ENCODE data around the gene DNAI2. TPM values are rescaled to one million over a fixed set of nuclear protein-coding genes. Genes with fewer than 3 reads are reported as not detected.

The DNAI2 gene
- total RNA-seq, 6 donors from 2014 or later = 0.29 to 16.1 (median 3.7) TPM

- WGBS, 2 donors = 49 to 59% methylated on average over 13 to 14 of the region's 14 CpGs
- H3K9me3 ChIP-seq = no peaks in the 10 kb centered on the region
- peaks cover 0 to 16% (median 5%) of the 10 kb centered on the region in 4 donors for H3K27me3 ChIP-seq
- H3K4me1 ChIP-seq = peaks cover 0 to 7% (median 0%) of the 10 kb centered on the region in 4 donors
- no peak for DNase-seq
- no peaks in the 10 kb centered on the region for H3K36me3 ChIP-seq
- no peak for TF ChIP-seq EP300 (IDR thresholded peaks at IDR 0.05)
- no peak for TF ChIP-seq POLR2AphosphoS5 (IDR thresholded peaks at IDR 0.05)
- no peak for TF ChIP-seq POLR2A (IDR thresholded peaks at IDR 0.05)
- TF ChIP-seq CTCF (IDR thresholded peaks at IDR 0.05) = no peak
- no peak overlapping the region for H3K27ac ChIP-seq
- H3K4me3 ChIP-seq = no peak overlapping the region
- no peak for ATAC-seq (ENCODE audit: low FRiP score in 2 of 2)
Observed at GRCh38 chr17:74362810-74363498, 88.9 kb downstream of the DNAI2 start.

Other genes starting within 250 kb of the DNAI2 start
- 100 to 1,000 TPM; 334 to 709 (median 485) TPM for gene RPL38, start 70.6 kb upstream of the DNAI2 start, total RNA-seq
- 10 to 100 TPM in 1 of 6 donors, 1 to 10 TPM in 5; 2.4 to 10.5 (median 8.0) TPM for gene TTYH2, start 60.7 kb upstream of the DNAI2 start, total RNA-seq
- gene KIF19, start 52.0 kb downstream of the DNAI2 start, total RNA-seq = 10 to 100 TPM in 2 of 6 donors, 1 to 10 TPM in 3, under 1 TPM in 1; 0.46 to 13.7 (median 3.8) TPM
- 1 to 10 TPM in 1 of 6 donors, not detected in 5; 1.2 TPM for gene BTBD17, start 87.6 kb downstream of the DNAI2 start, total RNA-seq
- gene GPR142, start 93.3 kb downstream of the DNAI2 start, total RNA-seq = under 1 TPM in 1 of 6 donors, not detected in 5; 0.27 TPM
- 10 to 100 TPM; 50.7 to 88.4 (median 56.4) TPM for gene GPRC5C, start 157.9 kb downstream of the DNAI2 start, total RNA-seq
- gene CD300A, start 192.4 kb downstream of the DNAI2 start, total RNA-seq = 10 to 100 TPM; 10.7 to 26.5 (median 18.0) TPM

Data from upper lobe of left lung (tissue), 6 donors.